ENCODE data around the gene MCCC2. TPM values are rescaled to one million over a fixed set of nuclear protein-coding genes. Genes with fewer than 3 reads are reported as not detected.
A peak's percentile ranks its signal among the peaks of the same experiment; 100 is the strongest.

Gene MCCC2
- total and polyA plus RNA-seq, 2 of the 13 experiments (the other 11 are each of a cell fraction or from before 2014, with no cell fraction given), result 44.8 to 83.6 TPM

DNA sequence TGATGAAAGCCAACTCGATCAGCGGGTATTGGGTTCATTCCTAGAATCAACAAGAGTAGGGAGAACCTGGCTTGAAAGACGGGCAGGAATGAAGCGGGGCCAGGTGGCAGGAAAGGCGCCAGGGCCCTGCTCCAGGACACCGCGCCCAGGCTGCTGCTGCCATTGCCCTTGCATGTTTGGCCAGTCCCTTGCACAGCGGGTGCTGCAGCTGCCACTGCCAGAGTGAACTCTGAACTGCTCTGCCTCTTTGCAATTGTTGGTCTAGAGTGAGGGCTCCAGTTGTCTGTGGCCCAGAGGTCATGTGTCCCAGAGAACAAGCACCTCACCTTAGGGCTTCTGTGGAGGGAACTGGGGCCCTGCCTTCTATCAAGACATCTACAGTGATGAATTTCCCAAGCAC, 107.9 kb downstream of the MCCC2 start (continued):
- TF ChIP-seq, protein P1, sequence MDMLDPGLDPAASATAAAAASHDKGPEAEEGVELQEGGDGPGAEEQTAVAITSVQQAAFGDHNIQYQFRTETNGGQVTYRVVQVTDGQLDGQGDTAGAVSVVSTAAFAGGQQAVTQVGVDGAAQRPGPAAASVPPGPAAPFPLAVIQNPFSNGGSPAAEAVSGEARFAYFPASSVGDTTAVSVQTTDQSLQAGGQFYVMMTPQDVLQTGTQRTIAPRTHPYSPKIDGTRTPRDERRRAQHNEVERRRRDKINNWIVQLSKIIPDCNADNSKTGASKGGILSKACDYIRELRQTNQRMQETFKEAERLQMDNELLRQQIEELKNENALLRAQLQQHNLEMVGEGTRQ (IDR thresholded peaks at IDR 0.05; ENCODE audit: low read depth, low read length), result peak; percentile 54; the same call in 1 of the 2 replicates
- TF ChIP-seq, protein P1 (CRISPR knock-in tag; IDR thresholded peaks at IDR 0.05; ENCODE audit: borderline replicate concordance), result peak; percentile 77; the same call in 1 of the 2 replicates
- TF ChIP-seq POLR2AphosphoS5 (IDR thresholded peaks at IDR 0.05; ENCODE audit: low read depth, low read length), result peak; percentile 71
- TF ChIP-seq ASH2L (IDR thresholded peaks at IDR 0.05; ENCODE audit: insufficient read length, low read depth, low read length), result peak; percentile 29
- TF ChIP-seq, protein P2, sequence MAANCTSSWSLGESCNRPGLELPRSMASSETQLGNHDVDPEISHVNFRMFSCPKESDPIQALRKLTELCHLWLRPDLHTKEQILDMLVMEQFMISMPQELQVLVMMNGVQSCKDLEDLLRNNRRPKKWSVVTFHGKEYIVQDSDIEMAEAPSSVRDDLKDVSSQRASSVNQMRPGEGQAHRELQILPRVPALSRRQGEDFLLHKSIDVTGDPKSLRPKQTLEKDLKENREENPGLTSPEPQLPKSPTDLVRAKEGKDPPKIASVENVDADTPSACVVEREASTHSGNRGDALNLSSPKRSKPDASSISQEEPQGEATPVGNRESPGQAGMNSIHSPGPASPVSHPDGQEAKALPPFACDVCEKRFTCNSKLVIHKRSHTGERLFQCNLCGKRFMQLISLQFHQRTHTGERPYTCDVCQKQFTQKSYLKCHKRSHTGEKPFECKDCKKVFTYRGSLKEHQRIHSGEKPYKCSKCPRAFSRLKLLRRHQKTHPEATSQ (CRISPR knock-in tag; IDR thresholded peaks at IDR 0.05; ENCODE audit: borderline replicate concordance), result peak; percentile 39; the same call in 1 of the 2 replicates
- TF ChIP-seq REPIN1 (CRISPR knock-in tag; IDR thresholded peaks at IDR 0.05; ENCODE audit: borderline replicate concordance, low read depth), result peak; percentile 54; the same call in 1 of the 2 replicates
- TF ChIP-seq ZNF256 (CRISPR knock-in tag; conservative IDR thresholded peaks at IDR 0.05), result no peak
- peak; percentile 50; the same call in 1 of the 2 replicates for TF ChIP-seq ZBTB38 (CRISPR knock-in tag; IDR thresholded peaks at IDR 0.05)
- TF ChIP-seq ZSCAN21 (CRISPR knock-in tag; IDR thresholded peaks at IDR 0.05; ENCODE audit: borderline replicate concordance), result peak; percentile 55; the same call in 1 of the 2 replicates
- no peak for TF ChIP-seq FOXC1 (CRISPR knock-in tag; IDR thresholded peaks at IDR 0.05; ENCODE audit: borderline replicate concordance)
- peak; percentile 82 for TF ChIP-seq HOXA3 (CRISPR knock-in tag; IDR thresholded peaks at IDR 0.05)
- no peak for TF ChIP-seq ZNF496 (CRISPR knock-in tag; IDR thresholded peaks at IDR 0.05; ENCODE audit: insufficient replicate concordance)
- TF ChIP-seq, protein P3, sequence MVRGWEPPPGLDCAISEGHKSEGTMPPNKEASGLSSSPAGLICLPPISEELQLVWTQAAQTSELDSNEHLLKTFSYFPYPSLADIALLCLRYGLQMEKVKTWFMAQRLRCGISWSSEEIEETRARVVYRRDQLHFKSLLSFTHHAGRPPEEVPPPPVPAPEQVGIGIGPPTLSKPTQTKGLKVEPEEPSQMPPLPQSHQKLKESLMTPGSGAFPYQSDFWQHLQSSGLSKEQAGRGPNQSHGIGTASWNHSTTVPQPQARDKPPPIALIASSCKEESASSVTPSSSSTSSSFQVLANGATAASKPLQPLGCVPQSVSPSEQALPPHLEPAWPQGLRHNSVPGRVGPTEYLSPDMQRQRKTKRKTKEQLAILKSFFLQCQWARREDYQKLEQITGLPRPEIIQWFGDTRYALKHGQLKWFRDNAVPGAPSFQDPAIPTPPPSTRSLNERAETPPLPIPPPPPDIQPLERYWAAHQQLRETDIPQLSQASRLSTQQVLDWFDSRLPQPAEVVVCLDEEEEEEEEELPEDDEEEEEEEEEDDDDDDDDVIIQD (CRISPR knock-in tag; IDR thresholded peaks at IDR 0.05; ENCODE audit: low read depth), result peak; percentile 90
- TF ChIP-seq ZNF605 (CRISPR knock-in tag; IDR thresholded peaks at IDR 0.05), result peak; percentile 51; the same call in 1 of the 2 replicates
- no peak for TF ChIP-seq FOXA1 (IDR thresholded peaks at IDR 0.05)
- TF ChIP-seq FOXA1 (CRISPR knock-in tag; IDR thresholded peaks at IDR 0.05), result peak; percentile 29; the same call in 1 of the 2 replicates
- TF ChIP-seq ZNF263 (CRISPR knock-in tag; IDR thresholded peaks at IDR 0.05), result no peak
- TF ChIP-seq CEBPB (IDR thresholded peaks at IDR 0.05; ENCODE audit: borderline replicate concordance, low read depth, low read length), result 0 out of 2 replicates have a peak, but pooled peaks have one; percentile 26
- TF ChIP-seq SAFB2 (CRISPR knock-in tag; IDR thresholded peaks at IDR 0.05; ENCODE audit: borderline replicate concordance, low read depth), result no peak
- peak; percentile 70; the same call in 1 of the 2 replicates for TF ChIP-seq TAF1 (CRISPR knock-in tag; IDR thresholded peaks at IDR 0.05)
- TF ChIP-seq, protein P4, sequence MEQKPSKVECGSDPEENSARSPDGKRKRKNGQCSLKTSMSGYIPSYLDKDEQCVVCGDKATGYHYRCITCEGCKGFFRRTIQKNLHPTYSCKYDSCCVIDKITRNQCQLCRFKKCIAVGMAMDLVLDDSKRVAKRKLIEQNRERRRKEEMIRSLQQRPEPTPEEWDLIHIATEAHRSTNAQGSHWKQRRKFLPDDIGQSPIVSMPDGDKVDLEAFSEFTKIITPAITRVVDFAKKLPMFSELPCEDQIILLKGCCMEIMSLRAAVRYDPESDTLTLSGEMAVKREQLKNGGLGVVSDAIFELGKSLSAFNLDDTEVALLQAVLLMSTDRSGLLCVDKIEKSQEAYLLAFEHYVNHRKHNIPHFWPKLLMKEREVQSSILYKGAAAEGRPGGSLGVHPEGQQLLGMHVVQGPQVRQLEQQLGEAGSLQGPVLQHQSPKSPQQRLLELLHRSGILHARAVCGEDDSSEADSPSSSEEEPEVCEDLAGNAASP (CRISPR knock-in tag; IDR thresholded peaks at IDR 0.05; ENCODE audit: borderline replicate concordance), result peak; percentile 74; the same call in 1 of the 2 replicates
- no peak for TF ChIP-seq NFIC (IDR thresholded peaks at IDR 0.05; ENCODE audit: low read length)
- TF ChIP-seq ZNF138 (CRISPR knock-in tag; IDR thresholded peaks at IDR 0.05; ENCODE audit: low read depth), result no peak
- TF ChIP-seq MXI1 (IDR thresholded peaks at IDR 0.05; ENCODE audit: borderline replicate concordance, low read depth, low read length), result peak; percentile 46; the same call in 1 of the 3 replicates
- TF ChIP-seq NR2C2 (CRISPR knock-in tag; IDR thresholded peaks at IDR 0.05; ENCODE audit: borderline replicate concordance), result 0 out of 2 replicates have a peak, but pooled peaks have one; percentile 50

Measured in HepG2 (cell line).